Ovary (tissue), 9 donors: Measurements from ENCODE around the gene PMFBP1. TPM values are rescaled to one million over a fixed set of nuclear protein-coding genes. Genes with fewer than 3 reads are reported as not detected.
A peak's percentile ranks its signal among the peaks of the same experiment; 100 is the strongest.

Experiments
- DNase-seq, 5 donors: peaks; one replicate each; pipeline ENCODE4 v3.0.0-alpha.2; 2019 to 2020
- H3K27ac ChIP-seq, 2 donors: fragments of 200-600 bp; one replicate each; pipeline versions ENCODE4 v1.5.1 to v1.8.0; 2019 to 2022
- H3K27me3 ChIP-seq: fragments of 200-600 bp; one replicate; pipeline ENCODE4 v1.8.0; 2022
- H3K36me3 ChIP-seq: fragments of 200-600 bp; sonication (generic); one replicate; pipeline ENCODE4 v1.5.1; 2019
- H3K4me1 ChIP-seq: one replicate; pipeline ENCODE4 v1.8.1; 2013; ENCODE audit warnings: mild to moderate bottlenecking, moderate library complexity; ENCODE audit not compliant: insufficient read depth
- H3K4me3 ChIP-seq: fragments of 200-600 bp; sonication (generic); one replicate; pipeline ENCODE4 v1.5.1; 2017
- H3K9me3 ChIP-seq, 2 donors: fragments of 200-600 bp in 1 of 2; sonication (generic) in 1 of 2; one replicate each; pipeline versions ENCODE4 v1.5.1 to v1.8.1; 2013 to 2019; ENCODE audit warnings: mild to moderate bottlenecking in 1 of 2, moderate library complexity in 1 of 2
- EP300 ChIP-seq: sonication (generic); formaldehyde crosslinking; IDR thresholded peaks from one replicate; pipeline ENCODE4 v1.6.1; 2017; ENCODE audit warnings: antibody characterized with exemption
- POLR2A ChIP-seq: fragments of 450-650 bp; IDR thresholded peaks from one replicate; pipeline ENCODE4 v1.6.1; 2017; ENCODE audit warnings: antibody characterized with exemption, mild to moderate bottlenecking, moderate library complexity
- WGBS, 3 donors: extraction: QIAGEN DNeasy Blood & Tissue Kit in 1 of 3; methylation state at CpG; one replicate each; pipeline versions ENCODE4 v1.1.5 to v1.1.7; 2013 to 2017; 5-methylcytosine and 5-hydroxymethylcytosine counted together
- intact Hi-C, 4 donors: fragments of 100-400 bp; cut with DNase I; formaldehyde crosslinking; loops; one replicate each; pipeline versions ENCODE4 v1.11.0 to v1.15.1; 2022 to 2023
- polyA plus RNA-seq, 2 donors: library from polyadenylated mRNA; stranded (reverse); fragments of 200-250 nt in 1 of 2; fragments of 350-450 nt in 1 of 2; fragmentation: Illumina TruSeq in 1 of 2; extraction: RNeasy Lipid Tissue Mini Kit (QIAGEN cat#74804) in 1 of 2; gene quantifications; one replicate each; pipeline ENCODE4 v1.2.3, GENCODE V29; 2013 to 2014
- total RNA-seq, 7 donors: library from RNA; depleted of rRNA in 2 of 7; stranded (reverse); fragments of >200 nt in 2 of 7; fragmentation: NEBNext Ultra II Directional in 3 of 7; extraction: Animal tissue kit (Norgen Biotek cat#: 25700) in 3 of 7; gene quantifications; one replicate each; pipeline versions ENCODE4 v1.1.0 to v1.2.4, GENCODE V29; 2016 to 2023
- TF ChIP-seq, protein P1 (sequence below), 3 donors: fragments of 450-650 bp in 2 of 3; fragments of 200-600 bp in 1 of 3; IDR thresholded peaks; one replicate each; pipeline versions ENCODE4 v1.5.1 to v1.8.0; 2016 to 2022; ENCODE audit warnings: antibody characterized with exemption in 3 of 3, mild to moderate bottlenecking in 1 of 3
- donor health status: DM: no; HTN: no; CAD: no; lungs with moderate emphysema.
- donor health status: DM: no; HTN: no; CAD: no.
- donor health status: Bipolar disorder and iron deficiency.
- donor health status: DM: yes; HTN: yes; CAD: no.
- donor health status: DM: no; HTN: no; CAD: no.
- donor health status: DM: yes; HTN: yes; CAD: no.

The PMFBP1 gene
- total and polyA plus RNA-seq, 9 donors, result 0.12 to 1.7 (median 0.57) TPM

DNA sequence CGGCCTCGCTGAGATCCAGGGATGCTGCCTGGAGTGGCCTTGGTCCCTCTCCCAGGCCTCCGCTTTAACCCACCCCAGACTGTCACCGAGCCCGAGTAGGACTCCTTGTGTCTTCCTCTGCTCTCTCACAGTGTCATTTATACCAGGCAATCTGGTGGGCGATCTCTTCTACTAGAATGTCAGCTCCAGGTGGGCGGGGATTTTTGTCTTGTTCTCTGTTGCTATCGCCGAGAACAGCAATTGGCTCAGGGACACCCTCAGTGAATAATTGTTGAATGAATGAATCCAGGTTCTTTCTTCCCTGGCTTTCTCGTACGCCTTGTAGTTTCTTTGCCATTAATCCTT lies 77.7 kb downstream of the PMFBP1 start:
- no peaks in the 10 kb centered on the region for H3K27me3 ChIP-seq

DNA sequence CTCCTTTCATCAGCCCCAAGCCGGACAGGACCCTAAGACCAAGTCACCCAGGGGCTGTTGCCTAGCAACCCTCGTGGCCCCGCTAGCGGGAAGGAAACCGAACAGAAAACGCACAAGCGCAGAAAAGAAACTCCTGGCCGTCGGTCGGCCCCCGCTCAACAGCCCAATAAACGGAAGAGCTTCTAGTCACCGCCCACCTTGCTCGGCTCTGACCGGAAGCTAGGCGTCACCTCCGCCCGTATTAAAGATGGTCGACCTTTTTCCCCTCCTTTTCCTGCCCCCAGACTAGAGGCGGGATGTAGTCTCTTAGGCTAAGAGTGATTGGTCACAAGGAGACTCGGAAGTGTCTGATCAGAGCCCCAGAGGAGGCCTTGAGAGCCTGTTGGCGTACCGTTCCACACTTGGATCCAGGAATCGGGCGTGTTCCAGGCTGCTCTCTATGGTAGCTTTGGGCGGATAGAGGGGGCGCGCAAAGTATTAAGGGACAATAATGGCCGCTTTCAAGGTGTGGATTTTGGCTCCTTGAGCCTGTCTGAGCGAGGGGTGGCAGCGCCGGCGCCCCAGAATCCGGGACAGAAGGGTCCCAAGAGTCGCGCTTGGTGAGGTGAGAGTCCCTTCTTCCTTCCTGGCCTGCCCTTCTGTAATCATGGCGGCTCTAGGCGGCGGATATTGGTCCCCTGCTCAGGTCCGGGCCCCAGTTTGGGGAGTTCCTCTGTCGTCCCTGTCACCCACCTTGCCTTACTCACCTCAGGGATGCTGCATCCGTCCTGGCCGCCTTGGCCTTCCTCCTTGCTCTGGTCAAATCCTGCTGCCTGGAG lies 78.3 kb downstream of the PMFBP1 start, which contains the start of the genes DHX38 and TXNL4B:
Gene DHX38, plus strand, starts transcription at position 400 of the 818 bp plus-strand sequence. CDS start 2,311 bp downstream, outside the sequence.
Gene TXNL4B, minus strand, starts transcription at position 173 of the 818 bp plus-strand sequence. CDS start 2,871 bp downstream, outside the sequence.
- WGBS, 3 donors, result 0% methylated on average over 39 to 43 of the region's 43 CpGs
- Histone ChIP-seq H3K9me3 (no peaks in the 10 kb centered on the region), H3K4me3 (peak within 1 kb of the TSS; percentile 89), H3K36me3 (no peaks in the 10 kb centered on the region), H3K27ac (peak within 1 kb of the TSS; percentile 81 to 82), H3K27me3 (no peaks in the 10 kb centered on the region), H3K4me1 (peaks cover 6% of the 10 kb centered on the region)
- intact Hi-C loops, result loop anchor here in 1 of 4 donors (10.0 kb wide), 1 partner anchor 79 kb away; no protein-coding TSS in a partner anchor
- TF ChIP-seq, protein P1, sequence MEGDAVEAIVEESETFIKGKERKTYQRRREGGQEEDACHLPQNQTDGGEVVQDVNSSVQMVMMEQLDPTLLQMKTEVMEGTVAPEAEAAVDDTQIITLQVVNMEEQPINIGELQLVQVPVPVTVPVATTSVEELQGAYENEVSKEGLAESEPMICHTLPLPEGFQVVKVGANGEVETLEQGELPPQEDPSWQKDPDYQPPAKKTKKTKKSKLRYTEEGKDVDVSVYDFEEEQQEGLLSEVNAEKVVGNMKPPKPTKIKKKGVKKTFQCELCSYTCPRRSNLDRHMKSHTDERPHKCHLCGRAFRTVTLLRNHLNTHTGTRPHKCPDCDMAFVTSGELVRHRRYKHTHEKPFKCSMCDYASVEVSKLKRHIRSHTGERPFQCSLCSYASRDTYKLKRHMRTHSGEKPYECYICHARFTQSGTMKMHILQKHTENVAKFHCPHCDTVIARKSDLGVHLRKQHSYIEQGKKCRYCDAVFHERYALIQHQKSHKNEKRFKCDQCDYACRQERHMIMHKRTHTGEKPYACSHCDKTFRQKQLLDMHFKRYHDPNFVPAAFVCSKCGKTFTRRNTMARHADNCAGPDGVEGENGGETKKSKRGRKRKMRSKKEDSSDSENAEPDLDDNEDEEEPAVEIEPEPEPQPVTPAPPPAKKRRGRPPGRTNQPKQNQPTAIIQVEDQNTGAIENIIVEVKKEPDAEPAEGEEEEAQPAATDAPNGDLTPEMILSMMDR (IDR thresholded peaks at IDR 0.05), result peak in 1 of 3 donors; percentile 22
- TF ChIP-seq EP300, result no peak
- TF ChIP-seq POLR2A, result peak; percentile 77
- peak; percentile 89 to 94 (median 92) for DNase-seq

More for the DNA sequence above, 77.7 kb downstream of the PMFBP1 start:
- TF ChIP-seq POLR2A, result no peak
- TF ChIP-seq, protein P1 (IDR thresholded peaks at IDR 0.05), result no peak
- no peak for TF ChIP-seq EP300
- Histone ChIP-seq H3K27ac (peak overlapping the region; percentile 81 to 82), H3K9me3 (no peaks in the 10 kb centered on the region), H3K36me3 (no peaks in the 10 kb centered on the region), H3K4me1 (peaks cover 6% of the 10 kb centered on the region), H3K4me3 (peak overlapping the region; percentile 89)
- 1 to 2% (median 1%) methylated on average over 11 of the region's 11 CpGs for WGBS, 3 donors
- no peak for DNase-seq
- intact Hi-C loops, result loop anchor here in 1 of 4 donors (10.0 kb wide), 1 partner anchor 79 kb away; no protein-coding TSS in a partner anchor

DNA sequence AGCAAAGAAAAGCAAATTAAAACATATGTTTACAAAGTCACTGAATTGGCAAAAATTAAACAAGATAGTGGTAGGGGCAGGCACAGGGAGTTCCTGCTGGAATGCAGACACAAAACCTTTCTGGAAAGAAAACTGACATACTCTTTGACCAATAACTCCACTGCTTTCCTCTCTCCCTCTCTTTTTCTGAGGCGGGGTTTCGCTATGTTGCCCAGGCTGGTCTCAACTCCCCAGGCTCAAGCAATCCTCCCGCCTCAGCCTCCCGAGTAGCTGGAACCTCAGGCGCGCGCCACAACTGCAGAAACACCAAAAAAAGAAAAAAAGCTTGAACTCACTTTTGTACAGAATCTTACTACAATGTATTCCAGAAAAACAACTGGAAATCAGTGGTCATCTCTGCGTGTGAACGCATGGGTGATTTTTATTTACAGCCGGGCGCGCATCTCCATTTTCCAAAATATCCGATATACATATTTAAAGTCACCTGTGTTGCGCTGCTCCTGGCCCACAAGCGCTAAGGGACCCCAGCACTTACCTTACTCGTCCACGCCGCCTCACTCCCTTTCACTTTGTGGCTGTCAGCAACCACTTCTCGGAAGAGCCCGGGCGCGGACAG lies 79.0 kb downstream of the PMFBP1 start:
- no peak for TF ChIP-seq POLR2A
- TF ChIP-seq, protein P1 (IDR thresholded peaks at IDR 0.05), result no peak
- no peak for TF ChIP-seq EP300
- Histone ChIP-seq H3K27ac (peak overlapping the region in 1 of 2 donors; percentile 68), H3K36me3 (no peaks in the 10 kb centered on the region), H3K9me3 (no peaks in the 10 kb centered on the region), H3K4me3 (peak overlapping the region; percentile 89), H3K4me1 (peaks cover 6% of the 10 kb centered on the region), H3K27me3 (no peaks in the 10 kb centered on the region)
- peak in 1 of 5 donors; percentile 53 for DNase-seq
- intact Hi-C loops, result loop anchor here in 1 of 4 donors (10.0 kb wide), 1 partner anchor 78 kb away; no protein-coding TSS in a partner anchor
- WGBS, 3 donors, result 0 to 1% (median 0%) methylated on average over 22 of the region's 22 CpGs

DNA sequence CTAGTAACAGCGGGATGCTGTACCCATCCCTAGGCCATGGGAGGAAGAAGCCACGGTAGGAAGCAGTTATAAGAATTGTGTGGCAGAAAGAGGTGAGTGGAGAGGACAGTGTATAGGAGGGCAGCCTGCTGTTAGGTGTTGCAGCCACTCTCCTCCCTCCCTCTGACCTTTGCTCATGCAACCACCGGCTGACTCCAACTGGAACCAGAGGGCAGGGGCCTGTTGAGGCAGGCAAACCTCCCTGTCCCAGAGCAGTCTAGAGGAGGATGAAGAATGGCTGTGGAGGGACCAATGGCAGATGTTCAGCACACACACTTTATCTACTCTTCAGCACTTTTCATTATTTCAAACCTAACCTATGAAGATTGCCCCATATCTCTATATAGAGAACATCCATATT lies 80.7 kb downstream of the PMFBP1 start:
- intact Hi-C loops, result loop anchor here in 1 of 4 donors (10.0 kb wide), 1 partner anchor 76 kb away; no protein-coding TSS in a partner anchor
- WGBS, 3 donors, result 55 to 81% (median 73%) methylated on average over 3 of the region's 3 CpGs
- no peak for DNase-seq
- no peak overlapping the region for H3K4me3 ChIP-seq
- TF ChIP-seq, protein P1 (IDR thresholded peaks at IDR 0.05), result no peak
- TF ChIP-seq EP300 (no peak), POLR2A (no peak)
- no peaks in the 10 kb centered on the region for H3K27me3 ChIP-seq
- no peaks in the 10 kb centered on the region for H3K36me3 ChIP-seq
- H3K4me1 ChIP-seq, result peaks cover 6% of the 10 kb centered on the region
- no peaks in the 10 kb centered on the region for H3K9me3 ChIP-seq
- H3K27ac ChIP-seq, result no peak overlapping the region
